Measurements from ENCODE around the gene NDEL1. TPM values are rescaled to one million over a fixed set of nuclear protein-coding genes. Genes with fewer than 3 reads are reported as not detected.

The NDEL1 gene
- total RNA-seq, 1 donor from 2014 or later = 30.5 TPM

DNA sequence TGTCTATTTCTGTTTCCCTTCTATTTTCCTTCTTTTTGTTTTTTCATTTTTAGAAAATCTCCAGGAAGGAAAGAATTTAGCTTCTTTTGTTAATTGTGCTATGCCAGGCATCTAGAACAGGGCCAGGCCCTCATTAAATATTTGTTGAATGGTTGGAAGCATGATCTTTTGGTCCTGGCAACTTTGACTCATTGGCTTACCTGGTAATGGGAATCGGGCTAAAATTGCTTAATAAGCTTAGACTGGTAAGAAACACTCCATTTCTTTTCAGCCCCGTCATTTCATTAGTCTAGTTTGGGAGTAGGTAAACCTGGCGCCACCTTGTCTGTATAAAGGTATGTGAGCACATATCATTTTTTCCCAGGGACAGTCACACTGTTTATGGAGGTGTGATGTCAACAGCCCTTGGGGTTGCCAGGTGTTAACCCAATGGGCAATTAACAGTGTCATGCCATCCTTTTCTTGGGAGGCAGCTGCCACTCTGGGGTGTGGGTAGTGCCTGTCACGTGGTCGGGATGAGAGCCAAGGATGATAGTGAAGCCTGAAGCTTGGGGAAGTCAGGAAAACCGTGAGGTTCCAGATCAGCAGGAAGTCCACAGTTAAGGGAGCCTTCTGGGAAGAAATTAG is 9.5 kb upstream of the NDEL1 start:
- DNase-seq (ENCODE audit: low spot score, unreplicated experiment) = no peak
- Mint-ChIP-seq H3K9me3 (ENCODE audit: low read depth) (no peaks in the 10 kb centered on the region), H3K4me3 (ENCODE audit: low read depth) (no peak overlapping the region), H3K27me3 (peaks cover 3% of the 10 kb centered on the region), H3K36me3 (ENCODE audit: insufficient read depth) (no peaks in the 10 kb centered on the region), H3K27ac (no peak overlapping the region), H3K4me1 (ENCODE audit: low read depth) (no peaks in the 10 kb centered on the region)
- TF ChIP-seq, protein P1, sequence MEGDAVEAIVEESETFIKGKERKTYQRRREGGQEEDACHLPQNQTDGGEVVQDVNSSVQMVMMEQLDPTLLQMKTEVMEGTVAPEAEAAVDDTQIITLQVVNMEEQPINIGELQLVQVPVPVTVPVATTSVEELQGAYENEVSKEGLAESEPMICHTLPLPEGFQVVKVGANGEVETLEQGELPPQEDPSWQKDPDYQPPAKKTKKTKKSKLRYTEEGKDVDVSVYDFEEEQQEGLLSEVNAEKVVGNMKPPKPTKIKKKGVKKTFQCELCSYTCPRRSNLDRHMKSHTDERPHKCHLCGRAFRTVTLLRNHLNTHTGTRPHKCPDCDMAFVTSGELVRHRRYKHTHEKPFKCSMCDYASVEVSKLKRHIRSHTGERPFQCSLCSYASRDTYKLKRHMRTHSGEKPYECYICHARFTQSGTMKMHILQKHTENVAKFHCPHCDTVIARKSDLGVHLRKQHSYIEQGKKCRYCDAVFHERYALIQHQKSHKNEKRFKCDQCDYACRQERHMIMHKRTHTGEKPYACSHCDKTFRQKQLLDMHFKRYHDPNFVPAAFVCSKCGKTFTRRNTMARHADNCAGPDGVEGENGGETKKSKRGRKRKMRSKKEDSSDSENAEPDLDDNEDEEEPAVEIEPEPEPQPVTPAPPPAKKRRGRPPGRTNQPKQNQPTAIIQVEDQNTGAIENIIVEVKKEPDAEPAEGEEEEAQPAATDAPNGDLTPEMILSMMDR (IDR thresholded peaks at IDR 0.05; ENCODE audit: unreplicated experiment) = no peak

- H3K27ac Mint-ChIP-seq = no peak overlapping the region
- H3K36me3 Mint-ChIP-seq (ENCODE audit: insufficient read depth) = no peaks in the 10 kb centered on the region
- TF ChIP-seq, protein P1 (IDR thresholded peaks at IDR 0.05; ENCODE audit: unreplicated experiment) = no peak
- H3K4me1 Mint-ChIP-seq (ENCODE audit: low read depth) = no peaks in the 10 kb centered on the region
- no peak for DNase-seq (ENCODE audit: low spot score, unreplicated experiment)
- no peaks in the 10 kb centered on the region for H3K9me3 Mint-ChIP-seq (ENCODE audit: low read depth)
- H3K4me3 Mint-ChIP-seq (ENCODE audit: low read depth) = no peak overlapping the region
- peaks cover 3% of the 10 kb centered on the region for H3K27me3 Mint-ChIP-seq
Measured at GRCh38 chr17:8426802-8427201, 8.9 kb upstream of the NDEL1 start.

DNA sequence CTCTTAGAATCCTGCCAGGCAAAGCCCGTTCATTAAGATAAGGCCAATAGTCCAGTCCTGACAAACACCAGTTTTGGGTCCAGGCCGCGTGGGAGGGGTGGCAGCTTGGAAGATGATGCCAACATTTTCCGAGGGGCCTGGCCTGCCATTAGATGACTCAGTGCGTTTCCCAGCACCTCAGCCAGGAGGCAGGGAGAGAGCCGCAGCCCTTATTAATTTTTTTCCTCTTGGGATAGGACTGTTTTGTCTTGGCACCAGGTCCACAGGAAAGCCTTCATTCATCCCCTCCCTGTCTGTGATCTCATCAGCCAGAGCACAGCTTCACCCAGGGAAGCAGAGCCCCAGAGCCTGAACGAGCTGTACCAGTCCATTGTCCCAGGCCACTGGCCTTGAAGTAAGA is 4.7 kb upstream of the NDEL1 start:
- Mint-ChIP-seq H3K27ac (no peak overlapping the region), H3K9me3 (ENCODE audit: low read depth) (no peaks in the 10 kb centered on the region), H3K4me3 (ENCODE audit: low read depth) (no peak overlapping the region), H3K27me3 (peaks cover 3% of the 10 kb centered on the region), H3K36me3 (ENCODE audit: insufficient read depth) (no peaks in the 10 kb centered on the region), H3K4me1 (ENCODE audit: low read depth) (peaks cover 2% of the 10 kb centered on the region)
- TF ChIP-seq, protein P1 (IDR thresholded peaks at IDR 0.05; ENCODE audit: unreplicated experiment) = no peak
- no peak for DNase-seq (ENCODE audit: low spot score, unreplicated experiment)

DNA sequence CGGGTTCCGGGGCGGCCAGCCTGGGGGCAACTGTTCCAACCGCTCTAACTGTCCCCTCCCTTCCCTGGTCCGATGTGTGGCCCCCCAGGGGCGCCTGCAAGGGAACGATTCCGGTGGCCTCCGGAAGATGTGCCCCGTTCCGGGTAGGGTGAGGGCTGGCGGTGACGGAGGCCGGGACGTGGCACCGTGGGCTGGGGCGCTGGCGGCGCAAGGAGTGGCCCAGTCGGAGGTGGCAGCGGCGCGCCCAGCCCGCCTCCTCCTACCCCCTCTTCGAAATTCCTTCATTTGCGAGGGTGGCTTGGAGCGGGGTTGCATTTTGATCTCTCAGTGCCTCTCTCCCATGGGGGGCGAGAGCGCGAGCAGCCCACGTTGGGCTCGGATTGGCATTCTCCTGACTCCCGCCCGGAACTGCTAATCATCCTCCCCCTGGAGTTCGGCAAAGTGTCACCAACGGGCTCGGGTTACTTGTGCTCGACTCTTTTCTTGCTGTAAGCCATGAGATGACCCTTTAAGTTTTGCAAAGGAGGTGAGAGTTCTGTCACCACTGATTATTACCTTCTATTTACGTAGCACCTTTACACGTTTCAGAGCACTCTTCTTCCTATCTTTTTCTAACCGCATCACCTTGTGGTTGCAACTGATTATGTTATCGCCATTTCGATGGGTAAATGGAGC is 622 bp downstream of the NDEL1 start:
- Mint-ChIP-seq H3K27ac (peak overlapping the region; percentile 99), H3K4me3 (ENCODE audit: low read depth) (peak overlapping the region; percentile 94), H3K4me1 (ENCODE audit: low read depth) (peaks cover 11% of the 10 kb centered on the region), H3K27me3 (no peaks in the 10 kb centered on the region), H3K36me3 (ENCODE audit: insufficient read depth) (peaks cover 4% of the 10 kb centered on the region), H3K9me3 (ENCODE audit: low read depth) (no peaks in the 10 kb centered on the region)
- TF ChIP-seq, protein P1 (IDR thresholded peaks at IDR 0.05; ENCODE audit: unreplicated experiment) = no peak
- DNase-seq (ENCODE audit: low spot score, unreplicated experiment) = peak; percentile 25

- Mint-ChIP-seq H3K27ac (peak overlapping the region; percentile 99), H3K9me3 (ENCODE audit: low read depth) (no peaks in the 10 kb centered on the region), H3K4me1 (ENCODE audit: low read depth) (peaks cover 11% of the 10 kb centered on the region), H3K4me3 (ENCODE audit: low read depth) (peak overlapping the region; percentile 94), H3K27me3 (no peaks in the 10 kb centered on the region), H3K36me3 (ENCODE audit: insufficient read depth) (peaks cover 4% of the 10 kb centered on the region)
- TF ChIP-seq, protein P1 (IDR thresholded peaks at IDR 0.05; ENCODE audit: unreplicated experiment) = no peak
- DNase-seq (ENCODE audit: low spot score, unreplicated experiment) = no peak
Measured at GRCh38 chr17:8436844-8437171, 1.1 kb downstream of the NDEL1 start.
